CD14-positive monocyte (primary cell): Measurements from ENCODE around the gene PLCH2. TPM values are rescaled to one million over a fixed set of nuclear protein-coding genes. Genes with fewer than 3 reads are reported as not detected.

Experiments used
- DNase-seq, 3 donors: peaks; one replicate each; pipeline ENCODE4 v3.0.0-alpha.2; 2011 to 2022
- H2AFZ ChIP-seq: 2 replicates; pipeline ENCODE4 v1.6.0; 2012; ENCODE audit warnings: mild to moderate bottlenecking, low read depth, low read length, inconsistent platforms; ENCODE audit not compliant: insufficient read depth, poor library complexity, severe bottlenecking
- H3K27ac ChIP-seq, 2 donors: 1 replicate in 1 of 2; 2 replicates in 1 of 2; pipeline ENCODE4 v1.5.1; 2012 to 2013; ENCODE audit warnings: low read length in 2 of 2, control low read depth in 1 of 2, inconsistent platforms in 1 of 2, low read depth in 1 of 2, mild to moderate bottlenecking in 1 of 2
- H3K27me3 ChIP-seq, 2 donors: one replicate each; pipeline versions ENCODE4 v1.6.0 to v1.6.1; 2011 to 2013; ENCODE audit warnings: low read length in 2 of 2; ENCODE audit not compliant: control insufficient read depth in 2 of 2, insufficient read depth in 2 of 2
- H3K36me3 ChIP-seq, 2 donors: replicated peaks in 1 of 2; 1 replicate in 1 of 2; 2 replicates in 1 of 2; pipeline versions ENCODE4 v1.5.1 to v1.6.1; 2012 to 2013; ENCODE audit warnings: low read length in 2 of 2, control low read depth in 1 of 2, inconsistent platforms in 1 of 2, mild to moderate bottlenecking in 1 of 2; ENCODE audit not compliant: insufficient read depth in 2 of 2, control insufficient read depth in 1 of 2
- H3K4me1 ChIP-seq, 2 donors: 1 replicate in 1 of 2; 2 replicates in 1 of 2; pipeline versions ENCODE4 v1.5.1 to v1.6.1; 2012 to 2013; ENCODE audit warnings: low read length in 2 of 2, control low read depth in 1 of 2, inconsistent platforms in 1 of 2, mild to moderate bottlenecking in 1 of 2, moderate library complexity in 1 of 2; ENCODE audit not compliant: insufficient read depth in 2 of 2, control insufficient read depth in 1 of 2
- H3K4me2 ChIP-seq: replicated peaks from 2 replicates; pipeline ENCODE3; 2012; ENCODE audit warnings: low read length, moderate library complexity, mild to moderate bottlenecking; ENCODE audit not compliant: poor library complexity, severe bottlenecking; ENCODE audit errors: extremely low read depth
- H3K4me3 ChIP-seq, 3 experiments: fragments of 200-600 bp in 1 of 3; sonication (generic) in 1 of 3; replicated peaks in 1 of 3; 1 replicate in 2 of 3; 2 replicates in 1 of 3; pipeline ENCODE4 v1.5.1; 2011 to 2013; ENCODE audit warnings: low read length in 3 of 3, mild to moderate bottlenecking in 3 of 3, control low read depth in 2 of 3, low read depth in 2 of 3, inconsistent platforms in 1 of 3, moderate library complexity in 1 of 3
- H3K79me2 ChIP-seq: 2 replicates; pipeline ENCODE4 v1.6.0; 2012; ENCODE audit warnings: mild to moderate bottlenecking, control low read depth, inconsistent platforms, low read length, moderate library complexity; ENCODE audit not compliant: insufficient read depth
- H3K9ac ChIP-seq: 2 replicates; pipeline ENCODE4 v1.6.0; 2017; ENCODE audit warnings: low read length, mild to moderate bottlenecking; ENCODE audit not compliant: insufficient read depth, poor library complexity, severe bottlenecking
- H3K9me3 ChIP-seq, 2 donors: replicated peaks in 1 of 2; 1 replicate in 1 of 2; 2 replicates in 1 of 2; pipeline versions ENCODE4 v1.5.1 to v1.6.1; 2012 to 2013; ENCODE audit warnings: low read length in 2 of 2, control low read depth in 1 of 2; ENCODE audit not compliant: control insufficient read depth in 1 of 2, insufficient read depth in 1 of 2
- H4K20me1 ChIP-seq: 2 replicates; pipeline ENCODE4 v1.6.0; 2012; ENCODE audit warnings: mild to moderate bottlenecking, low read length, control low read depth, moderate library complexity; ENCODE audit not compliant: insufficient read depth
- H3K27ac Mint-ChIP-seq, 7 donors: one replicate each; pipeline ENCODE4 v1.8.0; 2020; ENCODE audit warnings: mild to moderate bottlenecking in 7 of 7, mixed read lengths in 7 of 7, moderate library complexity in 6 of 7, inconsistent platforms in 2 of 7
- H3K27me3 Mint-ChIP-seq, 3 donors: one replicate each; pipeline ENCODE4 v1.8.0; 2021 to 2022; ENCODE audit warnings: low read depth in 3 of 3, mild to moderate bottlenecking in 3 of 3, mixed read lengths in 3 of 3, moderate library complexity in 3 of 3, inconsistent platforms in 1 of 3
- H3K36me3 Mint-ChIP-seq, 2 donors: one replicate each; pipeline ENCODE4 v1.8.0; 2020; ENCODE audit warnings: mixed read lengths in 2 of 2, inconsistent platforms in 1 of 2, mild to moderate bottlenecking in 1 of 2
- H3K4me1 Mint-ChIP-seq: one replicate; pipeline ENCODE4 v1.8.0; 2020; ENCODE audit warnings: mild to moderate bottlenecking, mixed read lengths
- H3K4me3 Mint-ChIP-seq, 2 donors: one replicate each; pipeline ENCODE4 v1.8.0; 2020; ENCODE audit warnings: mild to moderate bottlenecking in 2 of 2, mixed read lengths in 2 of 2, moderate library complexity in 1 of 2
- H3K9me3 Mint-ChIP-seq, 7 donors: one replicate each; pipeline ENCODE4 v1.8.0; 2020 to 2022; ENCODE audit warnings: mixed read lengths in 7 of 7, mild to moderate bottlenecking in 6 of 7, moderate library complexity in 6 of 7, inconsistent platforms in 2 of 7
- WGBS: methylation state at CpG from one replicate; pipeline ENCODE4 v1.1.5; 2013; ENCODE audit warnings: missing lambda C conversion rate; ENCODE audit not compliant: insufficient coverage; 5-methylcytosine and 5-hydroxymethylcytosine counted together
- intact Hi-C, 2 donors: fragments of 100-400 bp; cut with micrococcal nuclease; formaldehyde crosslinking; loops; one replicate each; pipeline versions ENCODE4 v1.15.0 to v1.15.1; 2023
- polyA plus RNA-seq, 3 donors: library from polyadenylated mRNA; depleted of rRNA in 1 of 3; unstranded in 2 of 3; stranded (reverse) in 1 of 3; fragments of 300-500 nt in 2 of 3; fragments of >200 nt in 1 of 3; fragmentation: Illumina TruSeq in 2 of 3; gene quantifications; 1 replicate in 2 of 3; 2 replicates in 1 of 3; pipeline ENCODE4 v1.2.3, GENCODE V29; 2012 to 2021
- TF ChIP-seq, protein P1 (sequence below): fragments of 200-600 bp; IDR thresholded peaks from one replicate; pipeline ENCODE4 v1.8.0; 2022; ENCODE audit warnings: antibody characterized with exemption, mild to moderate bottlenecking

Gene PLCH2
- polyA plus RNA-seq, 3 donors: 1.2 TPM; not detected in 2

DNA sequence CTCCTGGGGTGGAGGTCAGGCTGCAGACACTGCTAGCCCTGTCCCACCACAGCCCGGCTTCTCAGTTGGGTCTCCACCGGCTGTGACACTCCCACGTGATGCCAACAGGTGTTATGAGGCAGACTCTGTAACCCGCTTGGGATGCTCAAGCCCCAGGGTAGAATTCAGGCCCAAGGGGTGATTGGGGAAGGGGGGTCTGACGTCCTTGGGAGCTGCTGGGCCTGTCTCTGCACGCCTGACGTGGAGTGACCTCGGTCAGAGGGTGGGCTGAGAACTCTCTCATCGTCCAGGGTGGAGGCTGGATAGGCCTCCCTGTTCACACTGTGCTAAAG lies 61.7 kb downstream of the PLCH2 start:
- Histone ChIP-seq H3K27me3 (peaks cover 3 to 40% of the 10 kb centered on the region in 2 donors), H3K4me1 (no peaks in the 10 kb centered on the region), H3K79me2 (no peaks in the 10 kb centered on the region), H3K4me2 (no peak overlapping the region), H3K9ac (no peak overlapping the region), H3K36me3 (no peaks in the 10 kb centered on the region), H3K9me3 (no peaks in the 10 kb centered on the region), H2AFZ (no peak overlapping the region), H3K4me3 (no peak overlapping the region), H4K20me1 (no peaks in the 10 kb centered on the region), H3K27ac (no peak overlapping the region)
- TF ChIP-seq, protein P1, sequence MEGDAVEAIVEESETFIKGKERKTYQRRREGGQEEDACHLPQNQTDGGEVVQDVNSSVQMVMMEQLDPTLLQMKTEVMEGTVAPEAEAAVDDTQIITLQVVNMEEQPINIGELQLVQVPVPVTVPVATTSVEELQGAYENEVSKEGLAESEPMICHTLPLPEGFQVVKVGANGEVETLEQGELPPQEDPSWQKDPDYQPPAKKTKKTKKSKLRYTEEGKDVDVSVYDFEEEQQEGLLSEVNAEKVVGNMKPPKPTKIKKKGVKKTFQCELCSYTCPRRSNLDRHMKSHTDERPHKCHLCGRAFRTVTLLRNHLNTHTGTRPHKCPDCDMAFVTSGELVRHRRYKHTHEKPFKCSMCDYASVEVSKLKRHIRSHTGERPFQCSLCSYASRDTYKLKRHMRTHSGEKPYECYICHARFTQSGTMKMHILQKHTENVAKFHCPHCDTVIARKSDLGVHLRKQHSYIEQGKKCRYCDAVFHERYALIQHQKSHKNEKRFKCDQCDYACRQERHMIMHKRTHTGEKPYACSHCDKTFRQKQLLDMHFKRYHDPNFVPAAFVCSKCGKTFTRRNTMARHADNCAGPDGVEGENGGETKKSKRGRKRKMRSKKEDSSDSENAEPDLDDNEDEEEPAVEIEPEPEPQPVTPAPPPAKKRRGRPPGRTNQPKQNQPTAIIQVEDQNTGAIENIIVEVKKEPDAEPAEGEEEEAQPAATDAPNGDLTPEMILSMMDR: no peak
- Mint-ChIP-seq H3K27me3 (peaks cover 28 to 74% (median 42%) of the 10 kb centered on the region in 3 donors), H3K4me3 (no peak overlapping the region), H3K27ac (no peak overlapping the region), H3K9me3 (no peaks in the 10 kb centered on the region), H3K36me3 (no peaks in the 10 kb centered on the region), H3K4me1 (peaks cover 2% of the 10 kb centered on the region)
- intact Hi-C loops: no loop called here
- no peak for DNase-seq
- 97% methylated on average over 8 of the region's 9 CpGs for WGBS

DNA sequence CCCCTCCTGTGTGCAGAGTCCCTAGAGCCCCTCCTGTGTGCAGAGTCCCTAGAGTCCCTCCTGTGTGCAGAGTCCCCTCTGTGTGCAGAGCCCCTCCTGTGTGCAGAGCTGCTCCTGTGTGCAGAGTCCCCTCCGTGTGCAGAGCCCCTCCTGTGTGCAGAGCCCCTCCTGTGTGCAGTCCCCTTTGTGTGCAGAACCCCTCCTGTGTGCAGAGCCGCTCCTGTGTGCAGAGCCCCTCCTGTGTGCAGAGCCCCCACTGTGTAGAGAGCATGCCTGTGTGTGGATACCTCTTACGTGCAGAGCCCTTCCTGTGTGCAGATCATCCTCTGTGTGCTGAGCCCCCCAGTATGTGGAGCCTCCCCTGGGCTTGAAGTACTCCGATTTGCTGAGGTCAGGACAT lies 62.3 kb downstream of the PLCH2 start:
- no peaks in the 10 kb centered on the region for H3K36me3 Mint-ChIP-seq
- peaks cover 25 to 74% (median 36%) of the 10 kb centered on the region in 3 donors for H3K27me3 Mint-ChIP-seq
- H3K27me3 ChIP-seq: peaks cover 3 to 40% of the 10 kb centered on the region in 2 donors
- no peak overlapping the region for H2AFZ ChIP-seq
- TF ChIP-seq, protein P1: no peak
- no peaks in the 10 kb centered on the region for H3K9me3 Mint-ChIP-seq
- no peak overlapping the region for H3K27ac Mint-ChIP-seq
- H3K79me2 ChIP-seq: no peaks in the 10 kb centered on the region
- H3K27ac ChIP-seq: no peak overlapping the region
- WGBS: 83% methylated on average over 3 of the region's 4 CpGs
- no peak overlapping the region for H3K4me3 Mint-ChIP-seq
- no peaks in the 10 kb centered on the region for H3K9me3 ChIP-seq
- no peaks in the 10 kb centered on the region for H3K36me3 ChIP-seq
- no peak overlapping the region for H3K9ac ChIP-seq
- no peaks in the 10 kb centered on the region for H4K20me1 ChIP-seq
- no peak overlapping the region for H3K4me2 ChIP-seq
- intact Hi-C loops: no loop called here
- no peak overlapping the region for H3K4me3 ChIP-seq
- no peaks in the 10 kb centered on the region for H3K4me1 ChIP-seq
- H3K4me1 Mint-ChIP-seq: peaks cover 2% of the 10 kb centered on the region
- DNase-seq: no peak
